HepG2 (cell line): ENCODE measurements around the gene TM4SF4. TPM values are rescaled to one million over a fixed set of nuclear protein-coding genes. Genes with fewer than 3 reads are reported as not detected.
A peak's percentile ranks its signal among the peaks of the same experiment; 100 is the strongest.

Experiments used
- ATAC-seq: fragments of 200-7000 bp; cut with Tn5 transposase; 3 replicates; pipeline ENCODE4 v1.9.1; 2020; ENCODE audit warnings: mild to moderate bottlenecking, moderate library complexity
- BruUV-seq: library from RNA; stranded (reverse); fragments of 400-500 nt; replicated peaks from 2 replicates; lab custom pipeline; 2021; lab: Mats Ljungman, UMichigan
- CTCF ChIA-PET: fragments of 300-600 bp; formaldehyde crosslinking; extraction: SDS; loops from one replicate; lab custom pipeline; 2021; ENCODE audit warnings: low total read pairs, inconsistent platforms, low intra/inter-chr PET ratio; lab: Yijun Ruan, JAX
- POLR2A ChIA-PET: fragments of 350-600 bp; sonication (Branson Sonifier 250); formaldehyde crosslinking; loops from one replicate; lab custom pipeline; 2020; ENCODE audit warnings: antibody characterized with exemption, inconsistent platforms; lab: Yijun Ruan, JAX
- DNase-seq: peaks from one replicate; pipeline ENCODE4 v3.0.0-alpha.2; 2015; ENCODE audit warnings: low spot score
- FAIRE-seq: peaks from 3 replicates; lab custom pipeline; 2011; peaks lifted over from hg19 to GRCh38; lab: Jason Lieb, UNC
- H2AFZ ChIP-seq: one replicate; pipeline ENCODE4 v1.6.1; 2011; ENCODE audit warnings: low read length, inconsistent platforms
- H3K27ac ChIP-seq: fragments of 300-600 bp; 3 replicates; pipeline ENCODE4 v1.8.0; 2011; ENCODE audit warnings: mixed run types, mild to moderate bottlenecking, mixed read lengths, low read length, inconsistent platforms; ENCODE audit not compliant: insufficient read depth; ENCODE audit errors: extremely low read length
- H3K27me3 ChIP-seq, 2 experiments: fragments of 200-600 bp in 1 of 2; 2 replicates in 1 of 2; 3 replicates in 1 of 2; pipeline versions ENCODE4 v1.6.0 to v1.8.0; 2011; ENCODE audit warnings: low read length in 2 of 2, mild to moderate bottlenecking in 2 of 2, moderate library complexity in 2 of 2, inconsistent platforms in 1 of 2; ENCODE audit not compliant: insufficient read depth in 2 of 2, control insufficient read depth in 1 of 2
- H3K36me3 ChIP-seq, 2 experiments: fragments of 200-600 bp in 1 of 2; replicated peaks in 1 of 2; 2 replicates in 1 of 2; 3 replicates in 1 of 2; pipeline versions ENCODE4 v1.5.1 to v1.8.0; 2011; ENCODE audit warnings: low read length in 2 of 2, inconsistent platforms in 1 of 2; ENCODE audit not compliant: insufficient read depth in 2 of 2, control insufficient read depth in 1 of 2
- H3K4me1 ChIP-seq: 2 replicates; pipeline ENCODE4 v1.5.1; 2012; ENCODE audit warnings: low read length, inconsistent platforms; ENCODE audit not compliant: insufficient read depth
- H3K4me2 ChIP-seq: 2 replicates; pipeline ENCODE4 v1.6.0; 2011; ENCODE audit warnings: low read depth, low read length, inconsistent platforms
- H3K4me3 ChIP-seq, 3 experiments: fragments of 200-600 bp in 1 of 3; sonication (generic), shearing (Covaris generic) in 1 of 3; replicated peaks in 1 of 3; 2 replicates each; pipeline ENCODE4 v1.5.1; 2011 to 2016; ENCODE audit warnings: low read length in 3 of 3, inconsistent platforms in 2 of 3, low read depth in 2 of 3, mild to moderate bottlenecking in 2 of 3, control low read depth in 1 of 3, mixed read lengths in 1 of 3; ENCODE audit not compliant: insufficient read depth in 1 of 3
- H3K79me2 ChIP-seq: one replicate; pipeline ENCODE4 v1.6.1; 2011; ENCODE audit warnings: low read length, inconsistent platforms; ENCODE audit not compliant: insufficient read depth
- H3K9ac ChIP-seq: 2 replicates; pipeline ENCODE4 v1.6.0; 2011; ENCODE audit warnings: mild to moderate bottlenecking, low read depth, low read length, inconsistent platforms; ENCODE audit not compliant: insufficient read depth
- H3K9me3 ChIP-seq: 2 replicates; pipeline ENCODE4 v1.5.1; 2012; ENCODE audit warnings: mild to moderate bottlenecking, low read length
- H4K20me1 ChIP-seq: 2 replicates; pipeline ENCODE4 v1.6.0; 2011; ENCODE audit warnings: inconsistent platforms, mild to moderate bottlenecking, low read length, moderate library complexity; ENCODE audit not compliant: insufficient read depth
- SALL1 ChIP-seq: sonication (generic); formaldehyde crosslinking; IDR thresholded peaks from 2 replicates; pipeline ENCODE4 v1.8.0; 2022; ENCODE audit warnings: mild to moderate bottlenecking, missing genetic modification reagents
- SIN3A ChIP-seq: IDR thresholded peaks from 2 replicates; pipeline ENCODE4 v1.6.1; 2011; ENCODE audit warnings: low read depth, mild to moderate bottlenecking, control low read depth, low read length, borderline replicate concordance
- SSRP1 ChIP-seq: IDR thresholded peaks from 2 replicates; pipeline ENCODE4 v1.6.1; 2016; ENCODE audit warnings: control low read depth
- ZNF501 ChIP-seq: sonication (generic); formaldehyde crosslinking; IDR thresholded peaks from 2 replicates; pipeline ENCODE4 v1.5.1; 2020; ENCODE audit warnings: mild to moderate bottlenecking, moderate library complexity, missing genetic modification reagents
- ZNF546 ChIP-seq: sonication (generic); formaldehyde crosslinking; conservative IDR thresholded peaks from 2 replicates; pipeline ENCODE4 v1.8.1; 2023; ENCODE audit warnings: mild to moderate bottlenecking, missing genetic modification reagents
- WGBS: methylation state at CpG from one replicate; pipeline ENCODE4 v1.1.6; 2017; ENCODE audit warnings: low lambda C conversion rate; 5-methylcytosine and 5-hydroxymethylcytosine counted together
- in situ Hi-C: cut with HindIII; loops from 2 replicates; pipeline ENCODE4 v1.10.0; 2017; ENCODE audit warnings: low pct_unique_long_range_greater_than_20kb; ENCODE audit not compliant: extremely low pct_ligation_motif_present
- intact Hi-C: fragments of 100-400 bp; cut with micrococcal nuclease; formaldehyde crosslinking; loops from one replicate; pipeline ENCODE4 v1.10.0; 2022; ENCODE audit not compliant: unreplicated experiment
- polyA plus RNA-seq, 8 experiments: library from polyadenylated mRNA; depleted of rRNA in 3 of 8; stranded (reverse) in 7 of 8; unstranded in 1 of 8; fragments of >200 nt; fragmentation: Illumina TruSeq in 4 of 8; extraction: Trizol in 4 of 8; gene quantifications; 2 replicates each; pipeline versions ENCODE4 v1.2.1 to v1.2.3, GENCODE V29; 2011 to 2016; ENCODE audit warnings: low read depth in 4 of 8, missing spikeins in 1 of 8, mixed read lengths in 1 of 8; ENCODE audit not compliant: insufficient read depth in 1 of 8
- total RNA-seq, 5 experiments: library from RNA; depleted of rRNA; stranded (reverse); fragments of >200 nt; fragmentation: Illumina TruSeq; extraction: Trizol; gene quantifications; 2 replicates each; pipeline ENCODE4 v1.2.3, GENCODE V29; 2016; ENCODE audit warnings: low read depth in 1 of 5
- TF ChIP-seq, protein P1 (sequence below): IDR thresholded peaks from 2 replicates; pipeline ENCODE4 v1.6.1; 2012; ENCODE audit warnings: low read length, improper control_type of control experiment
- TF ChIP-seq, protein P2 (sequence below), 2 experiments: IDR thresholded peaks; 2 replicates each; pipeline ENCODE4 v1.6.1; 2011 to 2012; ENCODE audit warnings: low read length in 2 of 2, borderline replicate concordance in 1 of 2, low read depth in 1 of 2, mild to moderate bottlenecking in 1 of 2, moderate library complexity in 1 of 2
- TF ChIP-seq, protein P3 (sequence below): sonication (generic); formaldehyde crosslinking; IDR thresholded peaks from 2 replicates; pipeline ENCODE4 v1.8.1; 2023; ENCODE audit warnings: mild to moderate bottlenecking, moderate library complexity, missing genetic modification reagents
- TF ChIP-seq, protein P4 (sequence below): sonication (generic); formaldehyde crosslinking; IDR thresholded peaks from 2 replicates; pipeline ENCODE4 v1.4.0; 2020; ENCODE audit warnings: missing genetic modification reagents, borderline replicate concordance

The TM4SF4 gene
- total and polyA plus RNA-seq, 2 of the 13 experiments (the other 11 are each of a cell fraction or from before 2014, with no cell fraction given) = 0.63 to 0.95 TPM

DNA sequence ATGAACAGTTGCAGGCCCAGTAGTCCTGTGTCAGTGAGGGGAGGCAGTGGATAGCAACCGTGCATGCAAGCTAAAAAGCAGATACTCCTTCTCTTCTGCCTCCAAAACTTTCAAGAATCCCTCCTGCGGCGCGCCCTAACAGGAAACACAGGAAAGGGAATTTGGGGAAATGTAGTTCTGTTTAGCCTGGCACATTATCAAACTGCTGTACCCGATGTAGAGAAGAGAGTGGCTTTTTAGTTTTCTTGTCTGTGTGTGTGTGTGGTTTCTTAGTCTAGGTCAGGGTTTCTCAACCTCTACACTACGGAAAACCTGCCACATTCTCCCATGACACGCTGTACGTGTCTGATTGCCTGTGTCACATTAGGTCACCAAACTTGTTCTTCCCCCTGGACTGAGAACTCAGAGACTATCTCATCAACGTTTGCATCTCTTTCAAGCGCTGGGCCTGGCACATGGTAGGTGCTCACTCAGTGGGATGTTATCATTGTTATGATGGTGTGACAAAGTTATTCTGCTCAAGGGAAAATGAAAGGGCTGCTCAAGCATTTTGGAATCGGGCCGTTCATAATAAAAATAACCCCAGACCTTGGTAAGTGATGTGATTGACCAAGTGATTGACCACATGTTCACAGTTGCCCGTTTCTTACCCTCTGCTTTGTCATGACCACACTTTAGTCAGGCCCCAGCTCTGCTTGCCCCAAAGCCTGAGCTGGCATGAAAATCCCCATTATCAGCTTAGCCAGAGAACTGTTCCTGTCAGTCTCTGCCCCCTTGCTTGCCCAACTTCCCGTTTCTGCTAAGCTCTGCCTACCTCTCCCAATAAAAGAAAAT is 33.2 kb downstream of the TM4SF4 start:
- H3K79me2 ChIP-seq = no peaks in the 10 kb centered on the region
- CTCF ChIA-PET = no interaction called here
- POLR2A ChIA-PET = no interaction called here
- peaks cover 34% of the 10 kb centered on the region for H3K4me1 ChIP-seq
- BruUV-seq = no TSS peak
- FAIRE-seq = no peak
- H3K4me2 ChIP-seq = peak overlapping the region; percentile 70
- ATAC-seq = peak; percentile 11
- H3K27ac ChIP-seq = no peak overlapping the region
- H3K27me3 ChIP-seq = no peaks in the 10 kb centered on the region
- H2AFZ ChIP-seq = no peak overlapping the region
- WGBS = 20% methylated on average over 14 of the region's 14 CpGs
- in situ Hi-C loops (no loop called here), intact Hi-C loops (no loop called here)
- H3K9me3 ChIP-seq = no peaks in the 10 kb centered on the region
- H3K36me3 ChIP-seq = no peaks in the 10 kb centered on the region
- H3K9ac ChIP-seq = no peak overlapping the region
- no peaks in the 10 kb centered on the region for H4K20me1 ChIP-seq
- H3K4me3 ChIP-seq = peak overlapping the region; percentile 10 to 38 (median 34); a peak in 5 of 6 replicates
- no peak for DNase-seq
- TF ChIP-seq, protein P1, sequence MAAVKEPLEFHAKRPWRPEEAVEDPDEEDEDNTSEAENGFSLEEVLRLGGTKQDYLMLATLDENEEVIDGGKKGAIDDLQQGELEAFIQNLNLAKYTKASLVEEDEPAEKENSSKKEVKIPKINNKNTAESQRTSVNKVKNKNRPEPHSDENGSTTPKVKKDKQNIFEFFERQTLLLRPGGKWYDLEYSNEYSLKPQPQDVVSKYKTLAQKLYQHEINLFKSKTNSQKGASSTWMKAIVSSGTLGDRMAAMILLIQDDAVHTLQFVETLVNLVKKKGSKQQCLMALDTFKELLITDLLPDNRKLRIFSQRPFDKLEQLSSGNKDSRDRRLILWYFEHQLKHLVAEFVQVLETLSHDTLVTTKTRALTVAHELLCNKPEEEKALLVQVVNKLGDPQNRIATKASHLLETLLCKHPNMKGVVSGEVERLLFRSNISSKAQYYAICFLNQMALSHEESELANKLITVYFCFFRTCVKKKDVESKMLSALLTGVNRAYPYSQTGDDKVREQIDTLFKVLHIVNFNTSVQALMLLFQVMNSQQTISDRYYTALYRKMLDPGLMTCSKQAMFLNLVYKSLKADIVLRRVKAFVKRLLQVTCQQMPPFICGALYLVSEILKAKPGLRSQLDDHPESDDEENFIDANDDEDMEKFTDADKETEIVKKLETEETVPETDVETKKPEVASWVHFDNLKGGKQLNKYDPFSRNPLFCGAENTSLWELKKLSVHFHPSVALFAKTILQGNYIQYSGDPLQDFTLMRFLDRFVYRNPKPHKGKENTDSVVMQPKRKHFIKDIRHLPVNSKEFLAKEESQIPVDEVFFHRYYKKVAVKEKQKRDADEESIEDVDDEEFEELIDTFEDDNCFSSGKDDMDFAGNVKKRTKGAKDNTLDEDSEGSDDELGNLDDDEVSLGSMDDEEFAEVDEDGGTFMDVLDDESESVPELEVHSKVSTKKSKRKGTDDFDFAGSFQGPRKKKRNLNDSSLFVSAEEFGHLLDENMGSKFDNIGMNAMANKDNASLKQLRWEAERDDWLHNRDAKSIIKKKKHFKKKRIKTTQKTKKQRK = no peak
- TF ChIP-seq ZNF546 (CRISPR knock-in tag) (no peak), SIN3A (no peak), SALL1 (0 out of 2 replicates have a peak, but pooled peaks have one; percentile 5), ZNF501 (CRISPR knock-in tag) (0 out of 2 replicates have a peak, but pooled peaks have one; percentile 37), SSRP1 (CRISPR knock-in tag) (no peak)
- TF ChIP-seq, protein P2, sequence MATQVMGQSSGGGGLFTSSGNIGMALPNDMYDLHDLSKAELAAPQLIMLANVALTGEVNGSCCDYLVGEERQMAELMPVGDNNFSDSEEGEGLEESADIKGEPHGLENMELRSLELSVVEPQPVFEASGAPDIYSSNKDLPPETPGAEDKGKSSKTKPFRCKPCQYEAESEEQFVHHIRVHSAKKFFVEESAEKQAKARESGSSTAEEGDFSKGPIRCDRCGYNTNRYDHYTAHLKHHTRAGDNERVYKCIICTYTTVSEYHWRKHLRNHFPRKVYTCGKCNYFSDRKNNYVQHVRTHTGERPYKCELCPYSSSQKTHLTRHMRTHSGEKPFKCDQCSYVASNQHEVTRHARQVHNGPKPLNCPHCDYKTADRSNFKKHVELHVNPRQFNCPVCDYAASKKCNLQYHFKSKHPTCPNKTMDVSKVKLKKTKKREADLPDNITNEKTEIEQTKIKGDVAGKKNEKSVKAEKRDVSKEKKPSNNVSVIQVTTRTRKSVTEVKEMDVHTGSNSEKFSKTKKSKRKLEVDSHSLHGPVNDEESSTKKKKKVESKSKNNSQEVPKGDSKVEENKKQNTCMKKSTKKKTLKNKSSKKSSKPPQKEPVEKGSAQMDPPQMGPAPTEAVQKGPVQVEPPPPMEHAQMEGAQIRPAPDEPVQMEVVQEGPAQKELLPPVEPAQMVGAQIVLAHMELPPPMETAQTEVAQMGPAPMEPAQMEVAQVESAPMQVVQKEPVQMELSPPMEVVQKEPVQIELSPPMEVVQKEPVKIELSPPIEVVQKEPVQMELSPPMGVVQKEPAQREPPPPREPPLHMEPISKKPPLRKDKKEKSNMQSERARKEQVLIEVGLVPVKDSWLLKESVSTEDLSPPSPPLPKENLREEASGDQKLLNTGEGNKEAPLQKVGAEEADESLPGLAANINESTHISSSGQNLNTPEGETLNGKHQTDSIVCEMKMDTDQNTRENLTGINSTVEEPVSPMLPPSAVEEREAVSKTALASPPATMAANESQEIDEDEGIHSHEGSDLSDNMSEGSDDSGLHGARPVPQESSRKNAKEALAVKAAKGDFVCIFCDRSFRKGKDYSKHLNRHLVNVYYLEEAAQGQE (IDR thresholded peaks at IDR 0.05; ENCODE audit: borderline replicate concordance in 1 of 2, low read depth in 1 of 2, low read length in 2 of 2) = no peak
- TF ChIP-seq, protein P3, sequence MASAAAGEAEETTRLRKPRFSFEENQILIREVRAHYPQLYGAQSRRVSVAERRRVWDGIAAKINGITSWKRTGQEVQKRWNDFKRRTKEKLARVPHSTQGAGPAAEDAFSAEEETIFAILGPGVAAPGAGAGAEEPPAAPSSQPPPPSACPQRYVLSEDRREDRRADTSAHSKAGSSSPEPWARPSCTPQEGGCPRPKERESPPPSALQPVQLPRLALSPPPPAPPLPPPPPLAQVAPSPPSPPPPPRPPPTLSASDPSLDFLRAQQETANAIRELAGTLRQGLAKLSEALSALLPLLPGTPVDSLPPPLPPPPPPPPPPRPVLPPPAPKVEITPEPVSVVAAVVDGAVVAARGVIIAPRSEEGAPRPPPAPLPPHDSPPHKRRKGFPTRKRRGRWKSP (CRISPR knock-in tag) = 0 out of 2 replicates have a peak, but pooled peaks have one; percentile 29
- TF ChIP-seq, protein P4, sequence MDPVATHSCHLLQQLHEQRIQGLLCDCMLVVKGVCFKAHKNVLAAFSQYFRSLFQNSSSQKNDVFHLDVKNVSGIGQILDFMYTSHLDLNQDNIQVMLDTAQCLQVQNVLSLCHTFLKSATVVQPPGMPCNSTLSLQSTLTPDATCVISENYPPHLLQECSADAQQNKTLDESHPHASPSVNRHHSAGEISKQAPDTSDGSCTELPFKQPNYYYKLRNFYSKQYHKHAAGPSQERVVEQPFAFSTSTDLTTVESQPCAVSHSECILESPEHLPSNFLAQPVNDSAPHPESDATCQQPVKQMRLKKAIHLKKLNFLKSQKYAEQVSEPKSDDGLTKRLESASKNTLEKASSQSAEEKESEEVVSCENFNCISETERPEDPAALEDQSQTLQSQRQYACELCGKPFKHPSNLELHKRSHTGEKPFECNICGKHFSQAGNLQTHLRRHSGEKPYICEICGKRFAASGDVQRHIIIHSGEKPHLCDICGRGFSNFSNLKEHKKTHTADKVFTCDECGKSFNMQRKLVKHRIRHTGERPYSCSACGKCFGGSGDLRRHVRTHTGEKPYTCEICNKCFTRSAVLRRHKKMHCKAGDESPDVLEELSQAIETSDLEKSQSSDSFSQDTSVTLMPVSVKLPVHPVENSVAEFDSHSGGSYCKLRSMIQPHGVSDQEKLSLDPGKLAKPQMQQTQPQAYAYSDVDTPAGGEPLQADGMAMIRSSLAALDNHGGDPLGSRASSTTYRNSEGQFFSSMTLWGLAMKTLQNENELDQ (CRISPR knock-in tag) = no peak
